Erythroblast (primary cell): ENCODE results near the gene ZNF500.
A peak's percentile ranks its signal among the peaks of the same experiment; 100 is the strongest.

Source experiments
- DNase-seq, 2 experiments: peaks; one replicate each; lab custom pipeline; 2025; lab: John Stamatoyannopoulos, UW
- GATA1 ChIP-seq: IDR thresholded peaks from 2 replicates; pipeline ENCODE4 v1.6.1; 2011; ENCODE audit warnings: low read depth, mild to moderate bottlenecking, control low read depth, low read length, moderate library complexity
- POLR2A ChIP-seq: IDR thresholded peaks from 2 replicates; pipeline ENCODE4 v1.6.1; 2011; ENCODE audit warnings: mild to moderate bottlenecking, low read length

Gene ZNF500

DNA sequence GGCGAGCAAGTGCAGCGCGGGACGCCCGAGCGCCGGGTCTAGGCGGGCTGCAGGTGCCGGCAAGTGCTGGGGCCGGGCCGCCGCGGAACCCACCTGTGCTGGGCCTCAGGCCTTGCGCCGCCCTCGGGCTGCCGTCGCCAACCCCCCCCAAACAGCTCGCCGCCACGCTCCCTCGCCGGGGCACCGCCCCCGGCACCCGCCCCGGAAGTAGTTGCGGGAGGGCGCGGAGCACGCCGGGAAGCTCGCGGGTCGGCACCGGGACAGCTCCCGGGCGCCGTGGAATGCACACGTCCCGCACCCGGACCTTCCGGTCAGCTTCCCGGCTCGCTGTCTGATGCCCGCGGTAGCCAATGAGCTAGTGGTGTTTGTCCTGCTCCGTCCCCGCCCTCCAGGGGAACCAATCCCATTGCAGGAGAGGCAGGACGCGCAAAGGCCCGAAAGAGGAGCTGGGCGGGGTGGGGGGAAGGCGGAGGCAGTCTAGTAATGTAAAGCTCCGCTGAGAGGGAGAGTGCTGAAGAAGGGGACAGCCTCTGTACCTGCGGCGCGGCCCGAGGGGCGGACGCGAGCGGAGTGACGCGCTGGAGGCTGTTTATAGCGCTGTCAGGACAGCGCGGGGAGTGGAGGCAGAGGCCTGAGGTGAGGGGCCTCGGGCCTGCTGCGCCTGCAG lies 32.8 kb downstream of the ZNF500 start, which contains the start of the genes ANKS3 and DNAAF8:
TSS of gene ANKS3 (minus strand) at position 209 of the 667 bp plus-strand sequence. CDS start 4,122 bp downstream, outside the sequence.
TSS of gene DNAAF8 (plus strand) at position 475 of the 667 bp plus-strand sequence. CDS start 1,978 bp downstream, outside the sequence.
- DNase-seq, result peak; percentile 93 to 94
- TF ChIP-seq GATA1 (no peak), POLR2A (peak; percentile 45)

DNA sequence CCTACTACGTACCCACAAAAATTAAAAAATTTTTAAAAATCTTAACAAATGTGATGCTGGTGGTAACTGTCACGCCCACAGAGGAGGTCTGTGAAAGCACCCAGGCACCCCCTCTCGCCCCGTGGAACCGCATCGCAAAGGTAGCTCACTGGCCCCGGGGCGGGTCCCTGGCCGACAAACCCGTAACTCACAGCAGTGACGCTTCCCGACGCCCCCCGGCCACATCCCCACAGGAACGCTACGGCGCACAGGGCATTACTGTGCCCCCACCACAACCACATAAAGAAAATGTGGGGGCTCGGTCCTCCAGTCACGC lies 33.3 kb downstream of the ZNF500 start:
- no peak for DNase-seq

DNA sequence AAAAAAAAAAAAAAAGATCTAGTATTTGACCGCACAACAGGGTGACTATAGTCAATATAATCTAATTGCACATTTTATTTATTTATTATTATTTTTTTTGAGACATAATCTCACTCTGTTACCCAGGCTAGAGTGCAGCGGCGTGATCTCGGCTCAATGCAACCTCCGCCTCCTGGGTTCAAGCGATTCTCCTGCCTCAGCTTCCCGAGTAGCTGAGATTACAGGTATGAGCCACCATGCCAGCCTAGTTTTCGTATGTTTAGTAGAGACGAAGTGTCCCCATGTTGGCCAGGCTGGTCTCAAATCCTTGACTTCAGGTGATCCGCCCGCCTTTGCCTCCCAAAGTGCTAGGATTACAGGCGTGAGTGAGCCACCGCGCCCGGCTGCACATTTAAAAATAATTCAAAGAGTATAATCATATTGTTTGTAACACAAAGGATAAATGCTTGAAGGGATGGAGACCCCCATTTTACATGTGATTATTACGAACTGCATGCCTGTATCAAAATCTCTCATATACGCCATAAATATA lies 33.7 kb downstream of the ZNF500 start:
- no peak for TF ChIP-seq GATA1
- TF ChIP-seq POLR2A, result no peak
- DNase-seq, result no peak

More for the DNA sequence above, 33.3 kb downstream of the ZNF500 start:
- TF ChIP-seq POLR2A (no peak), GATA1 (no peak)

DNA sequence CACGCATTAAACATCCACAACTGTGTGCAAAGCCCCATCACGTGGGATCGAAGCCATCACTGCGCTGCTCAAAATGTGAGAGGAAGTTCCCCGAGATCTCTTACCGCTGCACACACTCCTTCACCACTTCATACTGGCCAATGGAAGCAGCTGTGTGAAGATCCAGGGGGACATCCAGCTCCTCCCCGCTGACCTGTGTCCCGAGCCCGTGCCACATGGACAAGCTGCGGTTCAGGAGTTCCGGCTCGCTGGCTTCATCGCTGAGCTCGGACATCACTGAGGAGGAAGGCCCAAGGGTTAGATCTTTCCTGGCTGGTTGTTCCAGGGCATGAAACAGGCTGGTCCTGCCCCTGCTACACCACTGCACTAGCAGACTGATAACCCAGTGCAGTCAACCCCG lies 37.1 kb downstream of the ZNF500 start:
- TF ChIP-seq GATA1 (no peak), POLR2A (no peak)
- no peak for DNase-seq

DNA sequence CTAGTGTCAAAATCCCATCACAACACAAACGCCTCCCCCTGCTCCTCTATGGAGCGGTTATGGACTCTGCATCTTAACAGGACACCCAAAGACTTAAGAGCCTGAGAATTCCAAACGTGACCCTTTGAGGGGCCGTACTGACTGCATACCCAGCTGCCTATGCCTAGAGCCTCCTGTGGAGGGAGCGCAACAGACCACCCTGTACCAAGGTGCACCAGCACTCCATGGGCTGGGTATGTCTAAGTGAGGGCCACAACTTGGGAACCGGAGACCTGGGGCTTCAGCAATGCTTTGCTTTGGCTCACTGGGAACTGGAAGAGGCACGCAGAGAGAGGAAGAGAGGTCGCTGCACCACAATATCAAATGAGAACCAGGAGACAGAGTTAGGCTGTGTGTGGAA lies 38.3 kb downstream of the ZNF500 start:
- no peak for DNase-seq
- TF ChIP-seq POLR2A, result no peak
- TF ChIP-seq GATA1, result no peak

DNA sequence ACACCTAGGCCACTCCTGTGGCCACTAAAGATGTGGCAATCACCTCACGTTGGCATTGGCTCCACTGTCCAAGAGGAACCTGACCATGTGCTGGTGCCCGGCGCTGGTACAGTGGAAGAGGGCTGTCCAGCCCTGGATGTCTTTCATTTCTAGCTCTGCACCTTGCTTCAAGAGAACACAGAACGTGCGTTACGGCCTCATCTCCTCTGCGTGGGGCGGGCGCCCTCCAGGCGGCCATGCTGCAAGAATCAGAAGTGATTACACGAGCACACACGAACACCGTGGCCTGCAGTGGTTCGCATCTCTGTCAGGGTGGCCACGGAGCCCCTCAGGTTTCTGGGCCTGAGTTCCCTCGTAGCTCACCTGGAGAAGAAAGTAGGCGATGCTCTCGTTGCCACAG lies 40.3 kb downstream of the ZNF500 start:
- TF ChIP-seq POLR2A, result no peak
- TF ChIP-seq GATA1, result no peak
- no peak for DNase-seq

DNA sequence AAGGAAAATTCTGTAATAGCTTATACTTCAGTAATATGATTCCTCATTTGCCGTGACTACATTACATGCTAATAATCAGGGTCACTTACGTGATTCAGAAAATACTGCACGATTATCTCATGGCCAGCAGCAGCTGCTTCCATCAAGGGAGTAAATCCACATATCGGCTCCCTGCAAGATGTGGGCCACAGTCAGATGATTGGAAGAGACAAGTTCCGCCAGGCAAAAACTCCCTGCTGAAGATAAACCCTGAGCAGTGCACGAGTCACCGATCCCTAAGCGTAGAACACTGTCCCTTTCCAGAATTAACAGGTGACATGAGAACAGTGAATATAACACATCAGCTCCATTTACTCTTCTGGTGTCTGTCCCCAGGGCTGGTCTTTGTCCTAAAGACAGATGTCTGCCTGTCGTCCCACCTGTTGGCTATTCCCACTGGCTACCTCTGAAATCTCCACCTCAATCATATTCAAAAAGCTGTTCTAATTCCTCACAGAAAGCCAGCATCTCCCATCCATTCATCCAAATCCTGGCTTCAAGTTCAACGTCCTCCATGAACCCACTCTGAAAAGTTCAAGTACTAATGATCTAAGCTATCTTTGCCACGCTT lies 42.2 kb downstream of the ZNF500 start:
- TF ChIP-seq GATA1 (no peak), POLR2A (no peak)
- no peak for DNase-seq

DNA sequence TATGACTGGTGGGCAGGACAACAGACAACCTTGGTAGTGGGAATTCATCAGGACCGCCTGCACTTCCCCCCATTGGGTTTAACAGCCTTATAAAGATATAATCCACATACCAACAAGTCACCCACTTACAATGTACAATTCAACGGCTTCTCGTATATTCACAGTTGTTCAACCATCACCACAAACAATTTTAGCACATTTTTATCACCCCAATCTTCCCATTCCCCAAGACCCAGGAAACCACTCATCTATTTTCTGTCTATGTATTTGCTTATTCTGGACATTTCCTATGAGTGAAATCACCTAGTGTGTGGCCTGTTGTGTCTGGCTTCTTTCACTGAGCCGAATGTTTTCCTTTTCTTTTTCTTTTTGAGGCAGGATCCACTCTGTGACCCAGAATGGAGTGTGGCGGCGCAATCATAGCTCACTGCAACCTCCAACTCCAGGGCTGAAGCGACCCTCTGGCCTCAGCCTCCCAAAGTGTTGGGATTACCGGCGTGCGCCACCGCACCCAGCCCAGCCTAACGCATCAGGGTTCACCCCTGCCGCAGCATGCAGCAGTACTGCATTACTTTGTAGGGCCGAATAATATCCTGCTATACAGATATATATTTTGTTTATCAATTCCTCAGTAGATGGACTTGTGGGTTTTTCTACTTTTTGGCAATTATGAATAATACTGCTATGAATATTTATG lies 43.7 kb downstream of the ZNF500 start:
- TF ChIP-seq GATA1, result no peak
- TF ChIP-seq POLR2A, result no peak
- no peak for DNase-seq

DNA sequence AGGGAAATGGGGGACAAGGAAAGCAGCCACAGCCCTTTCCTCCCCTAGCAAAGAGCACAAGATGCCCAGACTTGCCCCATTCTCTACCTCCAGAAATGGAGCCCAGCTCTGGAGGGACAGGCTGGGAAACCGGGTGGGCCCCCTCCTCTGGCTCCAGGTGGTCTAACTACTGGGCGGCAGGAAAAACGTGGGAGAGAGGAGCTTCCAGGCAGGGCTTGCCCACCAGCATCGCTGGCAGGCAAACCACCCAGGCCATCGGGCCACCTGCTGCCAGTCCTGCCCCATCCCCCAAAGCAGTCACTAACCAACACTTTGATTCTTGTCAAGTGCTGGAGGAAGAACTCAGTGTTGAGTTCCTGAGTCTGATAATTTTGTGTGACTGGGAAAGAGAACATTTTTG lies 48.5 kb downstream of the ZNF500 start:
- no peak for DNase-seq
- TF ChIP-seq GATA1, result no peak
- no peak for TF ChIP-seq POLR2A

DNA sequence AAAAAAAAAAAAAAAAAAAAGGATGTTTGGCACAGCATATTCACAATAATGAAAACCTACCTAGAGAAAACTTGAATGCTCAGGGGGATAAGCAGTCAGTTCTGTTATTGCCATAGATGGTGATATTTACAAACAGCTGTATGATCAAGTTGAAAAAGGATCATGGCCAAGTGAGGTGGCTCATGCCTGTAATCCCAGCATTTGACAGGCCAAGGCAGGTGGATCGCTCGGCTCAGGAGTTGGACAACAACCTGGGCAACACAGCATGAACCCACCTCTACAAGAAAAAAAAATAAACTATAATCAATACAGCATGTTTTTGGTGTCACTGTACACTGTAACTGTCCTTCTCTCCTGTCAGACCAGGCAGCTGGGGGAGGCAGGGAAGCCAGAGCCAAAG lies 52.0 kb downstream of the ZNF500 start:
- no peak for DNase-seq

DNA sequence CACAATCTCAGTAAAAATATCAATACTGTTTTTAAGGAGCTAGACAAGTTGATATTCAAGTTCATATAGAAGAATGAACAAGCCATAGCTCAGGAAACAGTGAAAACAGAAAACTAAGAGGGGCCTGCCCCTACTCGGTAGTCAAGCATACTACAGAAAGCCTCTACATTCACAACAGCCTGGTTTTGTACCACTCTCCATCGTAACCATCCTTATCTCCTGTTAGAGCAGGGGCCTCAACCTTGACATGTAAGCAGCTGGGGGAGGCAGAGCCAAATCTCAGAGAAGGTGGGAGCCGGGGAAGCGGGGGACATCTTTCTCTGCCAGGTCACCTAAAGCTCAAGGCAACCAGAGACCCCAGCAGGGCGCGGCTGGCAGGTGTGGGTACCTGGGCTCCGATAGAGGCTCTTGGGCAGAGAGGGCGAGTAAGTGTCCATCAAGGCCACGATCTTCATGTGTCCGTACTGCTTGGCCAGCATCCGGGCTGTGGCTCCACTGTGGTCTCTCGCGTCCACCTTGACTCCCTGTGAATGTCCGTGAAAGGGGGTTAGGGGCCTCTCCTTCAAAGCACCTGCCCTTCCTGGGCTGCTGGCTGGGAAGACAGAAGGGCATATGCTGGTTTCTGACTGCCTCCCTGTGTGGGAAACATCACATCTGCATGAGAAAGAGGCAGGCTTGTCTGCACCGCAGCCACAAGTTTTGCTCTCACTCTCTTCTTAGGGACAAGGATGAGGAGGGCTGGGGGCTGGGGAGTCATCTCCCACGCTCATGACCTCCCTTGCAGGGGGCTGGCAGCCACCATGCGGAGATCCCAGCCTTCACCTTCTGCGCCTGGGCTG lies 53.1 kb downstream of the ZNF500 start:
- TF ChIP-seq GATA1, result no peak
- TF ChIP-seq POLR2A, result no peak

More for the DNA sequence above, 52.0 kb downstream of the ZNF500 start:
- TF ChIP-seq POLR2A (no peak), GATA1 (no peak)

DNA sequence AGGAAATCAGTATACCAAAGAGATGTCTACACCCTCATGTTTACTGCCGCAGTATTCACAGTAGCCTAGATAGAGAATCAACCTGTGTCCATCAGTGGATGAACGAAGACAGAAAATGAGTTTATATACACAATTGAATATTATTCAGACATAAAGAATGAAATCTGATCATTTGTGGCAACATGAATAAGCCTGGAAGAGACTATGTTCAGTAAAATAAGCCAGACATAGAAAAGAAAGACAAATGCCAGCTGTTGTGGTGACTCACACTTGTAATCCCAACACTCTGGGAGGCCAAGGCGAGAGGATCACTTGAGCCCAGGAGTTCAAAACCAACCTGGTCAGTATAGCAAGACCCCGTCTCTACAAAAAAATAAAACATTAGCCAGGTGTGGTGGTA lies 57.5 kb downstream of the ZNF500 start:
- TF ChIP-seq POLR2A (no peak), GATA1 (no peak)
- DNase-seq, result no peak

More for the DNA sequence above, 53.1 kb downstream of the ZNF500 start:
- no peak for DNase-seq

DNA sequence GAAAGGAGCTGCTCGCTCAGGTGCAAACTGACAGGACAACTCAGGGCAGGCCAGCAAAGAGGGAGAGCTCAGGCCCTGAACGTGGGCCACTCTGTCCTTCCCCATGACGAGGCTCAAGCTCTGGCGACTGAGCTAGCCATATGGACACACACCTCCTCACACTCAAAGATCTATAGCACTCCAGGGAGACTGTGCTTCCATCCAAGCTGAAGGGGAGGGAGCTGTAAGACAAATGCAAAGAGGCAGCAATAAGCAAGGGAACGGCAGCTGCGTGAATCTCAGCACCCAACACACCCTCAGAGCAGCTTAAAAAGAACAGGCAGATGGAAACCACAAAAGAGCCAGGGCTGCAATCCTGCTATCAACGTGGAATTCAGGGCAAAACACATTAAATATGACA lies 60.1 kb downstream of the ZNF500 start:
- DNase-seq, result no peak
- no peak for TF ChIP-seq GATA1
- TF ChIP-seq POLR2A, result no peak
